Activated naive CD4-positive, alpha-beta T cell treated with anti-CD3 and anti-CD28 coated beads, Interleukin-2, amount 50 U/mL, for 72 hours (primary cell): ENCODE results near the gene TNS3. TPM values are rescaled to one million over a fixed set of nuclear protein-coding genes. Genes with fewer than 3 reads are reported as not detected.

Experiments used
- ATAC-seq, 2 donors: fragments of 150-1000 bp; cut with Tn5 transposase; 2 replicates each; pipeline ENCODE4 v1.10.0; 2021; ENCODE audit warnings: mild to moderate bottlenecking in 2 of 2, moderate library complexity in 2 of 2
- DNase-seq, 2 donors: peaks; one replicate each; pipeline ENCODE4 v3.0.0; 2021 to 2022; ENCODE audit warnings: low spot score in 2 of 2
- H3K27ac Mint-ChIP-seq, 2 donors: one replicate each; pipeline ENCODE4 v1.8.0; 2022; ENCODE audit warnings: mild to moderate bottlenecking in 2 of 2, mixed read lengths in 2 of 2
- H3K36me3 Mint-ChIP-seq, 2 donors: one replicate each; pipeline ENCODE4 v1.8.0; 2022; ENCODE audit warnings: mixed read lengths in 2 of 2
- H3K9me3 Mint-ChIP-seq, 2 donors: one replicate each; pipeline ENCODE4 v1.8.0; 2022; ENCODE audit warnings: mixed read lengths in 2 of 2
- total RNA-seq, 2 donors: library from RNA; stranded (reverse); gene quantifications; one replicate each; pipeline ENCODE4 v1.2.3, GENCODE V29; 2022

Gene TNS3
- total RNA-seq, 2 donors from 2014 or later, result 0.23 to 1.7 TPM

DNA sequence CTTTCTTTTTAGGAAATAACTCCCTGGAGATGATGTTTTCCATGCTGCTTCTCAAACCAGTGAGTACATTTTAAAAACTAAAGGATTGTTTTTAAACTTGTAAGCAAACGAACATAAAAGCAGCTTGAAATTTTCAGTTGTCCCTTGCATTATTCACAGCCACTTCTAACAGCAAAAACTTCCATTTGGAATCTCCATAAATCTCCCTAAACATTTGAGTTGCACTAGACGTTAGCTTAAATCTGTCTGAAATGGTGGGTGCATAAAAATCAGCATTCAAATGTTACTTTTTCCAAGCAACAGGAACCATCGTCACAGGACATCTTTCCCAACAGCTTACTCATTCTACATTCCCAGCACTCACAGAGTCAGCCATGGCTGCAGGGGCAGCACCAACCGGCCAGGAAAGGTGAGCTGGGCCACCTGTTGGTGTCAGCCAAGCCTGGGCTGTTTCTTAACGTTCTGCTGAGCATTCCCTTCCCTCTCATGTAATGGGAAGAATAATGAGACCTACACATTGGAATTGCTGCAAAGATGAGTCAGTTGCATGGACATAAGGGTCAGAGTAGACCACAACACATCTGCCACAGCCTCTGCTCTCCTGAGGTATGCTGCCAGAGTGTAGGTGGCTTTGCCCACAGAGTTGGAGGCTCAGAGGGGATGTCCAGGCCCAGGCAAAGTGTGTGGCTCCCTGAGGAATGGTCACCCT is 163.2 kb downstream of the TNS3 start:
- ATAC-seq (no peak), DNase-seq (no peak)
- H3K9me3 Mint-ChIP-seq, result peaks cover 0 to 6% of the 10 kb centered on the region in 2 donors
- H3K27ac Mint-ChIP-seq, result no peak overlapping the region
- no peaks in the 10 kb centered on the region for H3K36me3 Mint-ChIP-seq

DNA sequence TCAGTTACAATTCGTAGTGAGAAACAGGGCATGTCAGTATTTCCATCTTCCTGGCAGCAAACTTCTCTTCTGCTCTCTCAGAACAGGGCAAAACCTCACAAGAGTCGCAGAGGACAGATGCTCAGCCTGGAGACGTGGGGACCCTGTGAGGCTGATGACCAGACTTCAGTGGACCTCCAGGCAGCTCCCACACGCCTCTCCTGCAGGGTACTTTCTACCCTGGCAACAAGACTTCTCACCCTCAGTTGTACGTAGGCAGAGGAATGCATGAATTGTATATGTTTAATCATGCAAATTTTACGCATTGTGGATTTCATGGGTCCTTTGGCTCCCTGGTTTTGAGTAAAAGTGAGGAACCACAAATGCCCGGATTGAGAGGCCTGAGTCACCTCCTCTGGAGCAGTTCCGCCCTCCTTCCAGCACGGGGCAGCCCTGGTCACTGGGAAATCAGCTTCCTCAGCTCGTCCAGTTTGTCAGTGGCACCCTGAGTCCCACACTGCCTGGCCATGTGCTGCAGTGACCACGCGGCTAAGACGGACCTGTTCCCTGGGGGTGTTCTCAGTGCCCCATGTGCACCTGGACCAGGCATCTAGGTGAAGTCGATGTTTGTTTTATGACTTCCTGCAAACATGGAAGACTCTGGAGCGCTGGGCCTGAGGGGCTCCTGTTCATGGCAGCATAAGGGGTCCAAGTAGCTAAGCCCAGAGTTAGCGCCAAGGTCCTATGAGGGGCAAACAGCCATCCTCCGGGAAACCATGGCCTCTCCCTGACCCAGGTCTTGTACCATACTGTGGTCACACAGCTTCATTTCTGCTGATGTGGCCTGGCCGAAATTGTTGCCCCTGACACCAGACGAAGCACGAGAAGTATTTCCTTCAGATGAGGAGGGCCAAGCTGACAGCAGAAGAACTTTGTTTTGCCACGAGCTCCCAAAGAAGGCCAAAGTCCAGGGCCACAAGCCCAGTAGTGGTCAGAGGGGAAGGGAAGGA is 165.1 kb downstream of the TNS3 start:
- ATAC-seq, result no peak
- H3K36me3 Mint-ChIP-seq, result no peaks in the 10 kb centered on the region
- H3K27ac Mint-ChIP-seq, result no peak overlapping the region
- H3K9me3 Mint-ChIP-seq, result peaks cover 0 to 6% of the 10 kb centered on the region in 2 donors
- no peak for DNase-seq

DNA sequence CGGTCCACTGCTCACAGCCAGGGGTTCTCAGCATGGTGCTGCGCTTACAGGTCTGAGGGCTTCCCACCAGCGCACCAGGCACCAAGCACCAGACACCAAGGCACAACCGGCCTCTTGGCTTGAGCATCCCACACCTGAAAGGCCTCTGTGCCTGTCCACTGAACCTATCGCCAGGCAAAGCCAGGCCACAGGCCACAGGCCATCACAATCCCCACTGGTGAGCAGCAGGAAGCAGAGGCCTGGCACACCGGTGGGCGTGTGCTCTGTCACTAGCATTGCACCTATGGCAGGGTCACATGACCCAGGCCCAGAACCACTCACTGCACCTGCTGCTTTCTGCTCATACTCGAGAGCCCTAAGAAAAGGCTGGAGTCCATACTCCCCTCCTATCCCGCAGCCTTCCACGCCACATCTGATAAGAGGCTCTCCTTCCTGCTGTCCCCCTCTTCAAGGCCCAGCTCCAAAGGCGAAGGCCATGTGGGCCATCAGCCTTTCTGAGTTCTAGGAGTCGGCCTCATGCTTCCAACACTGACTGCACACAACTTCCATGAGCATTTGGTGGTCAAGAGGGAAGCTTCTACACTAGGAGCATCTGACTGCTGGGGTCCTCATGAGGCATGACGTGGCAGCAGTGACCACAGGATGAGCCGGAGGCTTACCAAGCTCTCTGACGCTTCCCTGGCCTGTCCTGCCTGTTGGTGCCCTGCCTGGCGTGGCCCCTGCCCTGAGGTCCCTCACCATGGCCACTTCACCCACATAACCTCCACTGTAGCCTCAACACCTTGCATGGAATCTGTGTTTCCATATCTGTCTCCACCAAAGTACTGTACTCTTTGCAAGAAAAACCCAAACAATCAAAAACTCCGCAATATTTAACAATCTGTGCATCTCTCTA is 166.3 kb downstream of the TNS3 start:
- H3K9me3 Mint-ChIP-seq, result peaks cover 0 to 6% of the 10 kb centered on the region in 2 donors
- H3K36me3 Mint-ChIP-seq, result no peaks in the 10 kb centered on the region
- H3K27ac Mint-ChIP-seq, result no peak overlapping the region
- no peak for ATAC-seq
- no peak for DNase-seq

DNA sequence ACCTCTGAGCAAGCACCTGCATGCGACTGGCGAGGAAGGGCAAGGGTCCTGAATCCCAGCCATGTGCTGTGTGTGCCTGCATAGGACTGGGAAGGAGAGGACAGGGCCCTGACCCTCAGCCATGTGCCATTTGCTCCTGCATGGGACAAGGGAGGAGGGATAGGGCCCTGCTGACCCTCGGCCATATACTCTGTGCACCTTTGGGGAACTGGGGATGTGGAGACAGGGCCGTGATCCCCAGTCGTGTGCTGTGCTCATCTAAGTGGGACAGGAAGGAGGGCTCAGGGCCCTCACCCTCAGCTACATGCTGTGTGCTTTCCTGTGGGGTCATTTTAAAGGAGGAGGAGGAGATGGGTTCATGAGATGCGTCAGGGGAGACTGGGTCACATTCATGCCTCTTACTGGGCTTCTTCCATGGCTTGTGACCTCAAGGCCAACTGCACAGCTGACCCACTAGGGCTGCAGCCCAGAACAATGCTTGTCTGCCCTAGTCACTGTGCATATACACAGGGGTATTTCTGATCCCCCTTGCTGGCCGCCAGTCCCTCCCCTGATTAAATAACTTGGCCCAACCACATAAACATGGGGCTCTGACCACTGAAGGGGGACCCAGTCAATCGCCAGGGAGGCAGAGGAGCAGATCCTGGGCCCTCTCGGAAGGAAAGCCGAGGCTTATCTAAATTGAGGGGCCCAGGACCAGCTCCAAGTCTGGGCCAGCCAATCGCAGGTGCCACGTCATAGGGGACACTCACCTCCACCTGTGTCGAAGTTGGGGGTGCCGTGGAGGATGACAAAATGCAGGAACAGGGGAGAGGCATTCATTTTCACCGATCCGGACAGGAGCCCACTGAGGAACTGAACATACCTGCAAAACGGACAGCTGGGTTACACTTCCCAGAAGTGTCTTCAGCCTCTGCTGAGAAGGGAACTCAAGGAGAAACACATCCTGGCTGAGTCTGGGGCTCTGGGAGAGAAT is 167.3 kb downstream of the TNS3 start:
- Mint-ChIP-seq H3K36me3 (no peaks in the 10 kb centered on the region), H3K27ac (no peak overlapping the region), H3K9me3 (peaks cover 0 to 3% of the 10 kb centered on the region in 2 donors)
- ATAC-seq, result no peak
- no peak for DNase-seq

DNA sequence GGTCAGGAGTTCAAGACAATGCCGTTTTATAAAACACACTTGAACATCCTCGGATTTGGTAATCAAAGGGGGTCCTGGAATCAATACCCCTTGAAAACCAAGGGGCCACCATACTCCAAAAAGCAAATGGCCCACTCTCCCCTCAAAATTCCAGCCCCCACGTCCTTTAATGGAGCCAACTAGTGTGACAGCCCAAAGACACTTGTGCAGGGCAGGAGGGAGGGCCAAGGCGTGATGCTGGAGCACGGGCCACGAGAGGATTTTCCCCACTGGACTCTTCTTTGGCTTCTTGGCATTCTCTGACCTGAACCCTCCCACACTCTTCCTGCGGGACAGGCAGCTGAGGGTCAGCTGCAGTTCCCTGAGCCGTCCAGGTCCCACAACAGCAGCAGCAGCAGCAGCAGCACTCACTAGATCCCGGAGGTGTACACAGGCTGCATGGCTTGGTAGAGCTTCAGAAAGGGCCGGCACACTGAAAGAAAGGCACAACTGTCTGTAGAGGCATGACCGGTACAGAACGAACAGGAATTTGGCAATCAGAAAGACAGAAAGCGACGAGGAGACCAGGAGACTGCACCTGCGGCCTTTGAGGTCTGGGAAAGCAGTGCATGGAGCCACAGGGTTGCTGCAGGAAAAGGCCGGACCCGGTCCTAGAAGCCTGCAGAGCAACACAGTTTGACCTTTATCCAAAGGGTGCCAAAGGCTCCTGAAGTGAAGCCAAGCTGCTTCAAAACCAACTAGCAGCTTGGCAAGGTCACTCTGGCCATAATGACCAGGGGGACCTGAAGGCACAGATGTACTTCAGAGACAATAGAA is 168.2 kb downstream of the TNS3 start:
- no peak for DNase-seq
- no peak overlapping the region for H3K27ac Mint-ChIP-seq
- ATAC-seq, result no peak
- no peaks in the 10 kb centered on the region for H3K36me3 Mint-ChIP-seq
- H3K9me3 Mint-ChIP-seq, result peaks cover 0 to 1% of the 10 kb centered on the region in 2 donors

DNA sequence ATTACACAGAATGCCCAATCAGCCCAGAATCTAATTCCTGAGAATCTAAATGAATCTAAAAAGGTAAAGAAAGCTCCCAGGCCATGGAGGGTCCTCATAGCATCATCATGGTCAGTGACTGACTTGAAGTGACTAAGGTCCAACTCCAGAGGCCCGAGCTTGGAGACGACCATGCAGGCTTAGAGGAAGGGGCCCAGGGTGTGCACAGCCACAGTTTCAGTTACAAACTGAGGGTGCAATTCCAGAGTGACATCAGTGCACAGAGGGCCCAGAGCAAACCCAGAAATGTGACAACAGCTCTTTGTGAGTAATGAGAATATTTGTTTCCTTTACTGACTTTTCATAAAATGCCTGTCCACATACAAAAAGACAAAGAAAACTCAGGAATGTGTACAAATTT is 170.0 kb downstream of the TNS3 start:
- no peaks in the 10 kb centered on the region for H3K36me3 Mint-ChIP-seq
- ATAC-seq, result no peak

DNA sequence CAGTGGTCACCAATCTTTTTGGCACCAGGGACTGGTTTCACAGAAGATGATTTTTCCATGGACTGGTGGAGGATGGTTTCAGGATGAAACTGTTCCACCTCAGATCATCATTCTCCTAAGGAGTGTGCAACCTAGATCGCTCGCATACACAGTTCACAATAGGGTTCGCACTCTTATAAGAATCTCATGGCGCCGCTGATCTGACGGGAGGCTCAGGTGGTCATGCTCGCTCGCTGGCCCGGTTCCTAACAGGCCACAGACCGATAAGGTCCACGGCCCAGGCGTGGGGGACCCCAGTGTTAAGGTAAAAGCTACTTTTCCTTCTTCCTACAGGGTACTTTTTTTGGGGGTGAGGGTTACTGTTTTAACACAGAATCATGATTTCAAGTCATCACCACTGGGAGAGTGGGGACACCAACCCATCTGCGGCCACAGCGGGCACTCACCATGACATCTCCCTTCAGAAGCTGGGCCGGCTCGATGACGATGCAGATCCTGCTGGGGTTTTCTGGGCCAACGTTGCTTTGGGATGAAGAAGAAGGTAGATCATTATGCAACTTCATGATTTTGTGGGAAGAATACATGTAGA is 170.5 kb downstream of the TNS3 start:
- ATAC-seq, result no peak
- no peaks in the 10 kb centered on the region for H3K36me3 Mint-ChIP-seq
- H3K27ac Mint-ChIP-seq, result no peak overlapping the region
- no peak for DNase-seq
- H3K9me3 Mint-ChIP-seq, result no peaks in the 10 kb centered on the region

More for the DNA sequence above, 170.0 kb downstream of the TNS3 start:
- H3K27ac Mint-ChIP-seq, result no peak overlapping the region
- no peak for DNase-seq
- no peaks in the 10 kb centered on the region for H3K9me3 Mint-ChIP-seq

DNA sequence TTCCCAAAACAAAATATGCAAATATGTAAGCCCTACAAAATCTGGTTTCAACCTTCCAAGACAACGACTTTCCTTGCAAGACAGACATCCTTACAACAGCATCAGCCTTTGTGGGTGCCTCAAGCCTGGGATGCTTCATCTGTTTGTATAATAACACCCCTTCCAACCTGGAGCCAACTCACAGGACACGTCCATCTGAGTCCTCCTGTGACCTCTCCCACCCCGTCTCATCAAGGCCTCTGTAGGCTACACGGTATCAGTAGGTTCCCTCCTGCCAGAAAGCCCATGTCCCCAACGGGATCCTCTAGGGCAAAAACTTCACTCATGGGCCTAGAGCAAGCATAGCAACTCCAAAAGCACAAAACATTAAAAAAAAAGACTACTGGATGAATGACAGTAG is 173.2 kb downstream of the TNS3 start:
- DNase-seq (no peak), ATAC-seq (no peak)
- no peak overlapping the region for H3K27ac Mint-ChIP-seq
- no peaks in the 10 kb centered on the region for H3K36me3 Mint-ChIP-seq
- no peaks in the 10 kb centered on the region for H3K9me3 Mint-ChIP-seq

DNA sequence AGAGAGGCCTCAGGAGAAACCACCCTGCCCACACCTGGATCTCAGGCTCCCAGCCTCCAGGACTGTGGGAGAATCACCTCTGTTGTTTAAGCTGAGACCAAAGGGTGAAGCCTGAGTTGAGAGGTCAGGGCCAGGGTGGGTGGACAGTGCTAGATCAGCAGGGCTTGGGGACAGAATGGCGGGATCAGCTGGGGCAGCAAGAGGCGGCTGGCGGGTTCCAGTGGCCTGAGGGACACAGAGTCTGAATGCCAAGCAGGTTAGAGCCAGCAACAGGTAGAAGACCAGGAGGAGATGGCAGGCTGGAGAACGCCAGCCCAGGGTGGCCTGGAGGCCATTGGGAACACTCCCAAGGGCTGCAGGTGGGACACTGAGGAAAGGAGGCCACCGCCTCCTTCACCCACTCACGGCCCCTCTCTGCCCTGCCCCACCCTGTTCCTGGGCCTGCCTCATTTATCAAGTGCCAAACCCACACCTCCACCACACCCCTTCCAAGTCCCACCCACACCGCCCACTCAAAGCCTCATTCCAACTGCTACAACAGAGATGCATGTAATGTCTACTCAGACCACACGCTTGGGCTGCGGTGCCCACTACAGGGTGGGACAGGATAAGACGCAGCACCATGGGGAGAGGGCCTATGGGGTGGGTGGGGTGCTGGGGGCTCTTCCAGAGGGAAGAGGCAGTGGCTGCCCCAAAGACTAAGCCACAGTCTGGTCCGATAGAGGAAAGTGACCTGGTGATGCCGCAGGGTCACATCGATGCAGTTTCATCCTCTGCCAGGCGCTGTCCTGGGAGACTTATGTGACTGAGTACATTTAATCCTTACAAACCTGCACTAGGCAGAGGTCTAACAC is 173.9 kb downstream of the TNS3 start:
- H3K9me3 Mint-ChIP-seq, result no peaks in the 10 kb centered on the region
- H3K27ac Mint-ChIP-seq, result no peak overlapping the region
- no peaks in the 10 kb centered on the region for H3K36me3 Mint-ChIP-seq
- DNase-seq (no peak), ATAC-seq (no peak)

DNA sequence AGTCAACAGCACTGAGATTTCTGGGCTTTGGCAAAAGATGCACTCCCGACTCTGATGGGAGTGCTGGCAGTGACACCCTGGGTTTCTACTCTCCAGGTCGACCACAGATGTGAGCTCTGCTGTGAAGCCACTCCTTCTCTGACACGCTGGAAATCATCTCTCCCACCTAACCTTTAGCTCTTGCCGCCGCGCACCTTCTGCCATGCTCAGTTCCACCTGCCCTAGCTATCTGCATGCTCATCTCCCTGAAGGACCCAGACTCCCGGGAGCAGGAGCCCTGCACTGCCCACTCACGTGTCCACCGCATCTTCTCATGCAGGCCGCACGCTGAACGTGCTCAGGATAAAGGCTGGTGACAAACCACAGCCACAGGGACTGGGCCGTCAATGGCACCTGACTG is 174.8 kb downstream of the TNS3 start:
- ATAC-seq (no peak), DNase-seq (no peak)
- H3K9me3 Mint-ChIP-seq, result no peaks in the 10 kb centered on the region
- no peak overlapping the region for H3K27ac Mint-ChIP-seq
- no peaks in the 10 kb centered on the region for H3K36me3 Mint-ChIP-seq

DNA sequence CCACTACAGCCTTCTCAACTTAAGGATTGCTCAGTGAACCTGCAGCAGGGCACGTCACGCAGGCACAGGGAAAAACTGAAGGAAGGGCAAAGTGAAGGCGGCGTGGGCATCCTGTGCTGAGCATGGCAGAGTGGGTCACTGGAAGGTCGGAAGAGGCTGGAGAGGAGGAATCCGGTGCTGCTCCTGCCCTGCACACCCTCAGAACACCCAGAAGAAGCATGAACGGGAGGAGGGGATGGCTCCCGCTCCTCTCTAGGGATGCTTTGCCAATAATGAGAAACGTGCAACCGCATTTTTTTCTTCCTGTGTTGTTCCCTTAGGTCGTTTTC is 175.1 kb downstream of the TNS3 start:
- Mint-ChIP-seq H3K27ac (no peak overlapping the region), H3K36me3 (no peaks in the 10 kb centered on the region), H3K9me3 (no peaks in the 10 kb centered on the region)
- DNase-seq (no peak), ATAC-seq (no peak)

DNA sequence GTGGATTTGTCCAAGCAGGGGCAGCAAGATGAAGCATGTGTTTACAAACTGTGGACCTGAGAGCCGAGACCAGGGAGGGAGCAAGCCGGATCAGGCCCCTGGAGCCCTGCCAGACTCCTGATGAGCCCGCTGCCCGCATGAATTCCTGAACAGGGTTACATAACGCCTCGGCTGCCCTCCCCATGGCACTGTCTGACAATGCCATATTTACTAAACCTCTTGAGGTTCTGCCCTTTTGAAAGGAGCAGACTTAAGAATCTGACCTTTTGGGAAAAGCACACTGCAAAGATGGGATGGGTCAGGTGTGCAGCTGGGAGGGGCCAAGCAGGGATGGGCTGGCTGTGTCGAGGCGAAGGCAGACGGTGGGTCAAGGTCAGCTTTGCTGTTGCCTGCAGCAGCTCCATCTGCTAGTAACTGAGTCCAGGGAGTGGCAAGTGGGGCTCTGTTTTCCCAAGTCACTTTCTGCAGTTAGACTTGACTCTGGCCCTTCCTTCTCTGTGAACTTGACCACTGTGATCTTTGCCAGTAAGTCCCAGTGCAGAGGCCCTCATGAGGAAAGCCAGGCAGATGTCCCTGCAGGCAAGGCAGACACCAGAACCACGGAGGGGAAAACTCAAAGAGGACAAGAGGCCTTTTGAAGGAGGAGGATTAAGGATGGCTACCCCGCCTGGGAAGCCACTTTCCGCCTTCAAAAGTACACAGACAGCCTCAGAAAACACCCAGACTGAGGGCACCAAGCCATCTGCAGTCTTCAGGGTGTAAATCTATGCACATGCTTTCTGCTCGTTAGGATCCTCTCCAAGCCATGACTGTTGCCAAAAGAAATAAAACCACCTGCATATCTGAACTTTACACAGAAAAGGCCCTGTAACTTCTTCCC is 175.8 kb downstream of the TNS3 start:
- DNase-seq, result no peak
- no peaks in the 10 kb centered on the region for H3K9me3 Mint-ChIP-seq
- no peaks in the 10 kb centered on the region for H3K36me3 Mint-ChIP-seq
- no peak overlapping the region for H3K27ac Mint-ChIP-seq
- no peak for ATAC-seq

DNA sequence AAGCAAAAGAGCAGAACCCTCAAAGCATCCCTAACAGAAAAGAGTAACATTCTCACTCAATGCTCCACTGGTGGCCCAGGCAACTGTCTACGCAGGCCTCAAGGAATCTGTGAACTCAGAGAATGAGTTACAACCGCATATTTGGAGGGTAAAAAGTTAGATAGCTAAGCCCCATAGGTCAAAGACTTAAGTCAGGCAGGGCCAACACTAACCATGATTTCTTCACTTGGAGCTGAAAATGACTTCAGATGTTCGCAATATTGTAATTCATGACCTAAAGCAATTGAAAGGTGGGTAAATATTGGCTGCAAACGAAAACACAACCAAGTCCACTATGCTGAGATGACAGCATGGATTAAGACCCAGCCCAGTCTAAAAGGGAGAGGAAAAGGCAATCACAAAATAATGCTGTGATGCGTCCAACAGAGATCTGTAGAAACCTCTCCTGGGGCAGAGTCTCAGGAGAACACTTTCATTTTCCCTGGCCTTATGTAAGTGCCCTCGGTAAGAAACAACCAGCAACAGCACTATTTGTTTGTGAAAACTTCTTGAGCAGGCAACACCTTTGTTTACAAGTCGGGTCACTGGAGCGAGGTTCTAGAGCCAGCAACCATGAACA is 176.5 kb downstream of the TNS3 start:
- no peak for DNase-seq
- no peak overlapping the region for H3K27ac Mint-ChIP-seq
- no peak for ATAC-seq
- H3K9me3 Mint-ChIP-seq, result no peaks in the 10 kb centered on the region
- no peaks in the 10 kb centered on the region for H3K36me3 Mint-ChIP-seq
